IPS DF 6.9 (cell line): Measurements from ENCODE around the gene SOX14.

Experiments
- DNase-seq: peaks from one replicate; pipeline ENCODE4 v3.0.0-alpha.2; 2013; ENCODE audit warnings: low read depth, low spot score
- H3K27ac ChIP-seq: one replicate; pipeline ENCODE4 v1.5.1; 2013; ENCODE audit warnings: low read length, control low read depth
- H3K27me3 ChIP-seq: 2 replicates; pipeline ENCODE4 v1.6.1; 2013; ENCODE audit warnings: mild to moderate bottlenecking, low read length; ENCODE audit not compliant: control insufficient read depth, insufficient read depth
- H3K36me3 ChIP-seq: 2 replicates; pipeline ENCODE4 v1.6.1; 2013; ENCODE audit warnings: low read length; ENCODE audit not compliant: control insufficient read depth, insufficient read depth
- H3K4me1 ChIP-seq: 2 replicates; pipeline ENCODE4 v1.6.1; 2013; ENCODE audit warnings: low read length; ENCODE audit not compliant: control insufficient read depth, insufficient read depth
- H3K4me3 ChIP-seq: 2 replicates; pipeline ENCODE4 v1.5.1; 2013; ENCODE audit warnings: mild to moderate bottlenecking, low read length
- H3K9me3 ChIP-seq: 2 replicates; pipeline ENCODE4 v1.6.1; 2013; ENCODE audit warnings: low read length, inconsistent platforms; ENCODE audit not compliant: control insufficient read depth, insufficient read depth
- WGBS: extraction: QIAGEN DNeasy Blood & Tissue Kit; methylation state at CpG from one replicate; pipeline ENCODE4 v1.1.7; 2013; ENCODE audit warnings: mixed read lengths, missing lambda C conversion rate; ENCODE audit not compliant: insufficient read length, insufficient coverage; 5-methylcytosine and 5-hydroxymethylcytosine counted together

SOX14 gene

GRCh38 chr3:137764001-137764433 lies at the start of gene SOX14:
TSS of gene SOX14 (plus strand) at chr3:137764315. CDS start at chr3:137764785, 470 bp downstream.
- peak within 1 kb of the TSS; percentile 11; the same call in 1 of the 2 replicates for H3K4me3 ChIP-seq
- peaks cover 22% of the 10 kb centered on the region for H3K4me1 ChIP-seq
- no CpG with 5 or more reads among the region's 30 CpGs for WGBS
- peaks cover 84% of the 10 kb centered on the region for H3K27me3 ChIP-seq
- no peak within 1 kb of the TSS for H3K27ac ChIP-seq
- H3K36me3 ChIP-seq: no peaks in the 10 kb centered on the region
- no peak for DNase-seq
- no peaks in the 10 kb centered on the region for H3K9me3 ChIP-seq

- no peaks in the 10 kb centered on the region for H3K36me3 ChIP-seq
- H3K4me3 ChIP-seq: no peak overlapping the region
- H3K27ac ChIP-seq: no peak overlapping the region
- no CpG with 5 or more reads among the region's 25 CpGs for WGBS
- no peaks in the 10 kb centered on the region for H3K4me1 ChIP-seq
- no peak for DNase-seq
- no peaks in the 10 kb centered on the region for H3K27me3 ChIP-seq
- H3K9me3 ChIP-seq: no peaks in the 10 kb centered on the region
Measured at GRCh38 chr3:137714551-137714950, 49.6 kb upstream of the SOX14 start.

GRCh38 chr3:137724240-137724639 lies 39.9 kb upstream of the SOX14 start:
- no peaks in the 10 kb centered on the region for H3K36me3 ChIP-seq
- no peaks in the 10 kb centered on the region for H3K4me1 ChIP-seq
- no peaks in the 10 kb centered on the region for H3K9me3 ChIP-seq
- no peak for DNase-seq
- no peaks in the 10 kb centered on the region for H3K27me3 ChIP-seq
- H3K27ac ChIP-seq: no peak overlapping the region
- no peak overlapping the region for H3K4me3 ChIP-seq

- WGBS: no CpG with 5 or more reads among the region's 2 CpGs
- no peak overlapping the region for H3K27ac ChIP-seq
- no peak overlapping the region for H3K4me3 ChIP-seq
- DNase-seq: no peak
- H3K27me3 ChIP-seq: no peaks in the 10 kb centered on the region
- H3K36me3 ChIP-seq: no peaks in the 10 kb centered on the region
- H3K9me3 ChIP-seq: no peaks in the 10 kb centered on the region
- H3K4me1 ChIP-seq: no peaks in the 10 kb centered on the region
Measured at GRCh38 chr3:137737208-137737607, 26.9 kb upstream of the SOX14 start.

GRCh38 chr3:137738710-137739109 lies 25.4 kb upstream of the SOX14 start:
- Histone ChIP-seq H3K4me3 (no peak overlapping the region), H3K36me3 (no peaks in the 10 kb centered on the region), H3K27ac (no peak overlapping the region), H3K4me1 (no peaks in the 10 kb centered on the region), H3K9me3 (no peaks in the 10 kb centered on the region), H3K27me3 (no peaks in the 10 kb centered on the region)
- no peak for DNase-seq

- no peak overlapping the region for H3K27ac ChIP-seq
- no peaks in the 10 kb centered on the region; the same call in 1 of the 2 replicates for H3K27me3 ChIP-seq
- H3K4me1 ChIP-seq: 0 out of 2 replicates have a peak, but pooled peaks cover 3% of the 10 kb centered on the region
- H3K4me3 ChIP-seq: no peak overlapping the region
- no peaks in the 10 kb centered on the region for H3K9me3 ChIP-seq
- no peaks in the 10 kb centered on the region for H3K36me3 ChIP-seq
- WGBS: no CpG with 5 or more reads among the region's 2 CpGs
- no peak for DNase-seq
Measured at GRCh38 chr3:137743608-137744007, 20.5 kb upstream of the SOX14 start.

GRCh38 chr3:137746808-137747207 lies 17.3 kb upstream of the SOX14 start:
- no peaks in the 10 kb centered on the region for H3K9me3 ChIP-seq
- H3K4me1 ChIP-seq: 0 out of 2 replicates have a peak, but pooled peaks cover 3% of the 10 kb centered on the region
- no peak for DNase-seq
- no peak overlapping the region for H3K27ac ChIP-seq
- no peaks in the 10 kb centered on the region; the same call in 1 of the 2 replicates for H3K27me3 ChIP-seq
- H3K4me3 ChIP-seq: no peak overlapping the region
- H3K36me3 ChIP-seq: no peaks in the 10 kb centered on the region
- no CpG with 5 or more reads among the region's 3 CpGs for WGBS

GRCh38 chr3:137759505-137759904 lies 4.6 kb upstream of the SOX14 start:
- Histone ChIP-seq H3K9me3 (no peaks in the 10 kb centered on the region), H3K4me3 (no peak overlapping the region), H3K36me3 (no peaks in the 10 kb centered on the region), H3K27ac (no peak overlapping the region), H3K4me1 (peaks cover 8% of the 10 kb centered on the region), H3K27me3 (peaks cover 46% of the 10 kb centered on the region)
- no peak for DNase-seq
- no CpG with 5 or more reads among the region's 8 CpGs for WGBS

GRCh38 chr3:137760341-137761098 lies 3.6 kb upstream of the SOX14 start:
- Histone ChIP-seq H3K27me3 (peaks cover 57% of the 10 kb centered on the region), H3K36me3 (no peaks in the 10 kb centered on the region), H3K4me1 (peaks cover 15% of the 10 kb centered on the region), H3K9me3 (no peaks in the 10 kb centered on the region), H3K27ac (no peak overlapping the region), H3K4me3 (no peak overlapping the region)
- WGBS: no CpG with 5 or more reads among the region's 28 CpGs
- no peak for DNase-seq

GRCh38 chr3:137761099-137761562 lies 3.0 kb upstream of the SOX14 start:
- no peak for DNase-seq
- Histone ChIP-seq H3K4me1 (peaks cover 15% of the 10 kb centered on the region), H3K36me3 (no peaks in the 10 kb centered on the region), H3K4me3 (no peak overlapping the region), H3K27ac (no peak overlapping the region), H3K27me3 (peaks cover 61% of the 10 kb centered on the region), H3K9me3 (no peaks in the 10 kb centered on the region)
- no CpG with 5 or more reads among the region's 24 CpGs for WGBS
